WTC11 (cell line): ENCODE measurements around the gene ADAMTS19. TPM values are rescaled to one million over a fixed set of nuclear protein-coding genes. Genes with fewer than 3 reads are reported as not detected.
"Not testable (repeated sequence)": the region's sequence is repeated elsewhere in the genome, so short reads cannot be mapped to it uniquely, and the experiment has no call there.

Source experiments
- ATAC-seq: fragments of 200-7000 bp; cut with Tn5 transposase; 2 replicates; pipeline ENCODE4 v1.10.0; 2021; ENCODE audit warnings: mild to moderate bottlenecking, moderate library complexity
- CTCF ChIA-PET: fragments of 300-600 bp; sonication (Branson Sonifier 250); formaldehyde crosslinking; loops from one replicate; lab custom pipeline; 2021; ENCODE audit warnings: antibody characterized with exemption; lab: Charles Lee
- POLR2A ChIA-PET: fragments of 350-600 bp; sonication (Branson Sonifier 250); formaldehyde crosslinking; loops from one replicate; lab custom pipeline; 2021; ENCODE audit warnings: antibody characterized with exemption; lab: Charles Lee
- DNase-seq: peaks from one replicate; pipeline ENCODE4 v3.0.0; 2021; ENCODE audit warnings: low spot score
- H3K27ac Mint-ChIP-seq: 2 replicates; pipeline ENCODE4 v1.8.0; 2021; ENCODE audit warnings: mixed read lengths
- H3K27me3 Mint-ChIP-seq: 2 replicates; pipeline ENCODE4 v1.8.0; 2021; ENCODE audit warnings: low read depth, mild to moderate bottlenecking, moderate library complexity, mixed read lengths
- H3K36me3 Mint-ChIP-seq: 2 replicates; pipeline ENCODE4 v1.8.0; 2021; ENCODE audit warnings: mixed read lengths
- H3K4me1 Mint-ChIP-seq: 2 replicates; pipeline ENCODE4 v1.8.0; 2022; ENCODE audit warnings: mixed read lengths
- H3K4me3 Mint-ChIP-seq: 2 replicates; pipeline ENCODE4 v1.8.0; 2021; ENCODE audit warnings: mild to moderate bottlenecking, moderate library complexity, mixed read lengths
- H3K9me3 Mint-ChIP-seq: 2 replicates; pipeline ENCODE4 v1.8.0; 2021; ENCODE audit warnings: mixed read lengths
- ARID4B ChIP-seq: sonication (generic); formaldehyde crosslinking; IDR thresholded peaks from 2 replicates; pipeline ENCODE4 v1.8.0; 2023; ENCODE audit warnings: missing genetic modification reagents, mild to moderate bottlenecking, borderline replicate concordance
- ESRRA ChIP-seq: sonication (generic); formaldehyde crosslinking; IDR thresholded peaks from 2 replicates; pipeline ENCODE4 v1.8.1; 2022; ENCODE audit warnings: mild to moderate bottlenecking, missing genetic modification reagents, borderline replicate concordance
- NFATC4 ChIP-seq: fragments of 250-450 bp; sonication (Bioruptor Pico); IDR thresholded peaks from 2 replicates; pipeline ENCODE4 v1.9.0; 2021; ENCODE audit warnings: mild to moderate bottlenecking
- NFYB ChIP-seq: sonication (generic); formaldehyde crosslinking; conservative IDR thresholded peaks from 2 replicates; pipeline ENCODE4 v1.8.0; 2022; ENCODE audit warnings: low read depth, missing genetic modification reagents
- SP1 ChIP-seq: sonication (generic); formaldehyde crosslinking; conservative IDR thresholded peaks from 2 replicates; pipeline ENCODE4 v1.8.1; 2022; ENCODE audit warnings: missing genetic modification reagents
- USF2 ChIP-seq: sonication (generic); formaldehyde crosslinking; IDR thresholded peaks from 2 replicates; pipeline ENCODE4 v1.8.1; 2023; ENCODE audit warnings: mild to moderate bottlenecking, missing genetic modification reagents, moderate library complexity
- ZBTB21 ChIP-seq: sonication (generic); formaldehyde crosslinking; IDR thresholded peaks from 2 replicates; pipeline ENCODE4 v1.8.1; 2023; ENCODE audit warnings: mild to moderate bottlenecking, missing genetic modification reagents, borderline replicate concordance
- total RNA-seq: library from RNA; stranded (reverse); gene quantifications from 3 replicates; pipeline ENCODE4 v1.2.3, GENCODE V29; 2021
- TF ChIP-seq, protein P1 (sequence below): sonication (generic); formaldehyde crosslinking; IDR thresholded peaks from 2 replicates; pipeline ENCODE4 v1.8.1; 2022; ENCODE audit warnings: low read depth, missing genetic modification reagents, borderline replicate concordance
- TF ChIP-seq, protein P2 (sequence below): sonication (generic); formaldehyde crosslinking; IDR thresholded peaks from 2 replicates; pipeline ENCODE4 v1.8.0; 2023; ENCODE audit warnings: mild to moderate bottlenecking, missing genetic modification reagents

Gene ADAMTS19
- total RNA-seq, 1 experiment from 2014 or later, result 28.0 TPM

- no peak for TF ChIP-seq ARID4B
These were observed 112.0 kb downstream of the ADAMTS19 start (continued) for GRCh38 chr5:129572060-129572459.

GRCh38 chr5:129584496-129584895 is 124.4 kb downstream of the ADAMTS19 start:
- H3K36me3 Mint-ChIP-seq, result peaks cover 27% of the 10 kb centered on the region
- peak; percentile 77 for ATAC-seq
- H3K4me3 Mint-ChIP-seq, H3K27me3 Mint-ChIP-seq, H3K27ac Mint-ChIP-seq, POLR2A ChIA-PET: not testable (repeated sequence)
- peaks cover 16% of the 10 kb centered on the region for H3K4me1 Mint-ChIP-seq
- DNase-seq, result peak; percentile 15
- peaks cover 21% of the 10 kb centered on the region for H3K9me3 Mint-ChIP-seq
- CTCF ChIA-PET, result interaction anchor here (0.6 kb wide), 1 partner anchor 224 kb away, joined by 3 read pairs; no protein-coding TSS in a partner anchor

DNA sequence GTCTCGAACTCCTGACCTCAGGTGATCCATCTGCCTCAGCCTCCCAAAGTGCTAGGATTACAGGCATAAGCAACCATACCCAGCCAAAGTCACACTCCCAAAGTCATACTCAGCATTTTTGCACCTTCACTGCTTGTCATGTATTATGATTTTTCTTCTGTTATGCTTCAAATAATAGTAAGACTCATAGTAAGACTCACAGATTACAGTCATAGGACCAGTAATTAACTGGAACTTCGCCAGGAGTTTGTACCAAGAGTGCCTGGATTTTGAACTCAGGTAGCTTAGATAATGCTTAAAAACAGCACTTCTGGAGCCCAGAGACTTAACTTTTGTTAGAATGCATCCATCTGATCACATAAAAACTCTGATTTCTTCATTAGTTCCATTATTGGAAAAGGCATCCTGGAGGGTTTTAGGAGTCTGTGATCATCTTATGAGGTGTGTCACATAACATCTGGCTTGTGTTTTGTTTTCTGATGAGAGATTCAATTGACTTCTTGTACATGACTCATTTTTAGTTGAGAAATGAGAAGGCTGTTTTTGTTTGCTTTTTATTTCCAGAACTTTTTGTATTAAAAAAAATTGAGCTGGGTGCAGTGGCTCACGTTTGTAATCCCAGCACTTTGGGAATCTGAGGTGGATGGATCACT is 131.5 kb downstream of the ADAMTS19 start:
- CTCF ChIA-PET, result no interaction called here
- no peak overlapping the region for H3K27ac Mint-ChIP-seq
- no peaks in the 10 kb centered on the region for H3K9me3 Mint-ChIP-seq
- no peaks in the 10 kb centered on the region for H3K27me3 Mint-ChIP-seq
- H3K36me3 Mint-ChIP-seq, result no peaks in the 10 kb centered on the region
- ATAC-seq (no peak), DNase-seq (no peak)
- H3K4me3 Mint-ChIP-seq, result no peak overlapping the region
- H3K4me1 Mint-ChIP-seq, result no peaks in the 10 kb centered on the region
- POLR2A ChIA-PET, result interaction anchor here (0.6 kb wide), 1 partner anchor 44 kb away, joined by 3 read pairs; no protein-coding TSS in a partner anchor
- no peak for TF ChIP-seq NFATC4

- TF ChIP-seq, protein P1, sequence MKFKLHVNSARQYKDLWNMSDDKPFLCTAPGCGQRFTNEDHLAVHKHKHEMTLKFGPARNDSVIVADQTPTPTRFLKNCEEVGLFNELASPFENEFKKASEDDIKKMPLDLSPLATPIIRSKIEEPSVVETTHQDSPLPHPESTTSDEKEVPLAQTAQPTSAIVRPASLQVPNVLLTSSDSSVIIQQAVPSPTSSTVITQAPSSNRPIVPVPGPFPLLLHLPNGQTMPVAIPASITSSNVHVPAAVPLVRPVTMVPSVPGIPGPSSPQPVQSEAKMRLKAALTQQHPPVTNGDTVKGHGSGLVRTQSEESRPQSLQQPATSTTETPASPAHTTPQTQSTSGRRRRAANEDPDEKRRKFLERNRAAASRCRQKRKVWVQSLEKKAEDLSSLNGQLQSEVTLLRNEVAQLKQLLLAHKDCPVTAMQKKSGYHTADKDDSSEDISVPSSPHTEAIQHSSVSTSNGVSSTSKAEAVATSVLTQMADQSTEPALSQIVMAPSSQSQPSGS (CRISPR knock-in tag), result no peak
- no peak for TF ChIP-seq SP1 (CRISPR knock-in tag)
- TF ChIP-seq ESRRA (CRISPR knock-in tag), result no peak
- TF ChIP-seq, protein P2, sequence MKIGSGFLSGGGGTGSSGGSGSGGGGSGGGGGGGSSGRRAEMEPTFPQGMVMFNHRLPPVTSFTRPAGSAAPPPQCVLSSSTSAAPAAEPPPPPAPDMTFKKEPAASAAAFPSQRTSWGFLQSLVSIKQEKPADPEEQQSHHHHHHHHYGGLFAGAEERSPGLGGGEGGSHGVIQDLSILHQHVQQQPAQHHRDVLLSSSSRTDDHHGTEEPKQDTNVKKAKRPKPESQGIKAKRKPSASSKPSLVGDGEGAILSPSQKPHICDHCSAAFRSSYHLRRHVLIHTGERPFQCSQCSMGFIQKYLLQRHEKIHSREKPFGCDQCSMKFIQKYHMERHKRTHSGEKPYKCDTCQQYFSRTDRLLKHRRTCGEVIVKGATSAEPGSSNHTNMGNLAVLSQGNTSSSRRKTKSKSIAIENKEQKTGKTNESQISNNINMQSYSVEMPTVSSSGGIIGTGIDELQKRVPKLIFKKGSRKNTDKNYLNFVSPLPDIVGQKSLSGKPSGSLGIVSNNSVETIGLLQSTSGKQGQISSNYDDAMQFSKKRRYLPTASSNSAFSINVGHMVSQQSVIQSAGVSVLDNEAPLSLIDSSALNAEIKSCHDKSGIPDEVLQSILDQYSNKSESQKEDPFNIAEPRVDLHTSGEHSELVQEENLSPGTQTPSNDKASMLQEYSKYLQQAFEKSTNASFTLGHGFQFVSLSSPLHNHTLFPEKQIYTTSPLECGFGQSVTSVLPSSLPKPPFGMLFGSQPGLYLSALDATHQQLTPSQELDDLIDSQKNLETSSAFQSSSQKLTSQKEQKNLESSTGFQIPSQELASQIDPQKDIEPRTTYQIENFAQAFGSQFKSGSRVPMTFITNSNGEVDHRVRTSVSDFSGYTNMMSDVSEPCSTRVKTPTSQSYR, result no peak
- TF ChIP-seq NFYB (CRISPR knock-in tag), result no peak
- no peak for TF ChIP-seq USF2 (CRISPR knock-in tag)
- no peak for TF ChIP-seq ZBTB21 (CRISPR knock-in tag)
- TF ChIP-seq, all 79 proteins: peak for 0
- Mint-ChIP-seq H3K4me1 (no peaks in the 10 kb centered on the region), H3K27me3 (no peaks in the 10 kb centered on the region), H3K9me3 (no peaks in the 10 kb centered on the region), H3K4me3 (no peak overlapping the region), H3K36me3 (peaks cover 2% of the 10 kb centered on the region; the same call in 1 of the 2 replicates), H3K27ac (peak overlapping the region; percentile 14; the same call in 1 of the 2 replicates)
- ChIA-PET CTCF (no interaction called here), POLR2A (no interaction called here)
- DNase-seq (no peak), ATAC-seq (no peak)
These were observed 133.4 kb downstream of the ADAMTS19 start for GRCh38 chr5:129593525-129593924.
